ENCODE measurements around the gene CLK2. TPM values are rescaled to one million over a fixed set of nuclear protein-coding genes. Genes with fewer than 3 reads are reported as not detected.

The CLK2 gene
- total RNA-seq, 2 donors from 2014 or later: 28.1 to 56.5 TPM

- Histone ChIP-seq H3K27ac (peak overlapping the region; percentile 94 to 97), H3K4me1 (replicated peaks) (peaks cover 12% of the 10 kb centered on the region), H3K4me3 (peak overlapping the region; percentile 92 to 94), H3K9me3 (no peaks in the 10 kb centered on the region), H3K36me3 (no peaks in the 10 kb centered on the region), H3K27me3 (replicated peaks; ENCODE audit: insufficient read depth) (no peaks in the 10 kb centered on the region)
- intact Hi-C loops (cut with DNase I): loop anchor here (5.0 kb wide), 2 partner anchors 53 to 68 kb away; partner anchors contain the start of genes FDPS and RUSC1
- DNase-seq (ENCODE audit: low spot score): no peak
- TF ChIP-seq CTCF (IDR thresholded peaks at IDR 0.05): peak in 1 of 4 experiments; percentile 6
- TF ChIP-seq POLR2A (IDR thresholded peaks at IDR 0.05): no peak
- 1% methylated on average over 33 of the region's 35 CpGs for WGBS
Measured at GRCh38 chr1:155254714-155255242, 18.5 kb downstream of the CLK2 start.

DNA sequence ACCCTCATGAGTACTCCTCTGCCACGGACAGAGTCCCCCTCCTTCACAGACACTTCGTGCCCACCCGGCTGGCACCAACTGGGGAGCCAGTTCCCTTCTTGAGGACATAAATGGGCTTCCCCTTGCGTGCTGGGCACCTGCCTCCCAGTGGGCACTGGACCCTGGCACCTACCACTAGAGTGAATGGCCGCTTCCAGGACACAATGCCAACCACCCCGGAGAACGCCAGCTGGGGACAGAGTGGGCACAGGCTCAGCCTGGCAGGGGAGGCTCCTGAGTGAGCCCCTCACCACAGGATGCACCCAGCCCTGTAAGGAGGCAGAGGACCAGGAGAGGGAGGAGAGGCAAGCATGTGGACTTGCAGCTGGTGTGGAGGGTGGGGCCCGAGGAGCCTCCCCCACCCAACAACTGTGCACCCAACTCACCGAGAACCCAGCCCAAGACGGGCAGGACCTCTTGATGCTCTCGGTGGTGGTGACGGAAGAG lies 19.0 kb downstream of the CLK2 start:
- H3K27ac ChIP-seq: peak overlapping the region; percentile 94 to 97
- no peaks in the 10 kb centered on the region for H3K9me3 ChIP-seq
- no peak for TF ChIP-seq POLR2A (IDR thresholded peaks at IDR 0.05)
- TF ChIP-seq POLR2AphosphoS5 (IDR thresholded peaks at IDR 0.05): no peak
- TF ChIP-seq CTCF (IDR thresholded peaks at IDR 0.05): no peak
- no peaks in the 10 kb centered on the region for H3K36me3 ChIP-seq
- H3K4me1 ChIP-seq (replicated peaks): peaks cover 12% of the 10 kb centered on the region
- no peak for DNase-seq (ENCODE audit: low spot score)
- intact Hi-C loops (cut with DNase I): loop anchor here (5.0 kb wide), 1 partner anchor 53 kb away; the partner anchor contains the start of gene FDPS
- WGBS: 28% methylated on average over 9 of the region's 12 CpGs
- H3K4me3 ChIP-seq: peak overlapping the region; percentile 92 to 94
- no peaks in the 10 kb centered on the region for H3K27me3 ChIP-seq (replicated peaks; ENCODE audit: insufficient read depth)

DNA sequence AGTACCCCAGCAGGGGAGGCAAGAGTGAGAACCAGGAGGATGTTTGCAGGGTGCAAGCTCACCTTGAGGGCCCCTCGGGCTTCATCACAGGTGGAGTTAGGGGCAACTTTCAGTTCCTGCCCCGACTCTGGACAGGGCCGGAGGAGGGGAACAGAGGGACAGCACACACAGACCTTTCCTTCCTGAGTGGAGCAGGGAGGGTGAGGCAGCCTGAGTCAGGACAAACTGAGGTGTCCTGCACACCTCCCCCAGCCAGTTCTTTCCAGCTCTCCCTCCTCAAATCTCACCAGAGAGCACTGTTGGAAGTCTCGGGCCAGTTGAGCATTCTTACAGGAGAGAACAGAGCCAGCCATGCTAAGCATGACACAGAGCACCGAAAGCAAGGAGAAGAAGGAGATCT lies 19.5 kb downstream of the CLK2 start:
- TF ChIP-seq POLR2A (IDR thresholded peaks at IDR 0.05) (no peak), CTCF (IDR thresholded peaks at IDR 0.05) (no peak), POLR2AphosphoS5 (IDR thresholded peaks at IDR 0.05) (no peak)
- Histone ChIP-seq H3K4me1 (replicated peaks) (peaks cover 12% of the 10 kb centered on the region), H3K36me3 (no peaks in the 10 kb centered on the region), H3K4me3 (peak overlapping the region in 1 of 2 donors; percentile 94), H3K27ac (peak overlapping the region in 1 of 2 donors; percentile 97), H3K9me3 (no peaks in the 10 kb centered on the region), H3K27me3 (replicated peaks; ENCODE audit: insufficient read depth) (no peaks in the 10 kb centered on the region)
- intact Hi-C loops (cut with DNase I): loop anchor here (5.0 kb wide), 1 partner anchor 54 kb away; the partner anchor contains the start of gene FDPS
- 50% methylated on average over 5 of the region's 5 CpGs for WGBS
- DNase-seq (ENCODE audit: low spot score): no peak

GRCh38 chr1:155253208-155253607 lies 20.1 kb downstream of the CLK2 start:
- Histone ChIP-seq H3K9me3 (no peaks in the 10 kb centered on the region), H3K4me1 (replicated peaks) (peaks cover 12% of the 10 kb centered on the region), H3K27ac (no peak overlapping the region), H3K27me3 (replicated peaks; ENCODE audit: insufficient read depth) (no peaks in the 10 kb centered on the region), H3K36me3 (no peaks in the 10 kb centered on the region), H3K4me3 (no peak overlapping the region)
- intact Hi-C loops (cut with DNase I): loop anchor here (5.0 kb wide), 1 partner anchor 54 kb away; the partner anchor contains the start of gene FDPS
- no peak for TF ChIP-seq POLR2A (IDR thresholded peaks at IDR 0.05)
- TF ChIP-seq CTCF (IDR thresholded peaks at IDR 0.05): no peak
- no peak for TF ChIP-seq POLR2AphosphoS5 (IDR thresholded peaks at IDR 0.05)
- no peak for DNase-seq (ENCODE audit: low spot score)
- WGBS: 71% methylated on average over 5 of the region's 5 CpGs

- Histone ChIP-seq H3K4me1 (replicated peaks) (peaks cover 12% of the 10 kb centered on the region), H3K4me3 (no peak overlapping the region), H3K27me3 (replicated peaks; ENCODE audit: insufficient read depth) (no peaks in the 10 kb centered on the region), H3K27ac (no peak overlapping the region), H3K9me3 (no peaks in the 10 kb centered on the region), H3K36me3 (no peaks in the 10 kb centered on the region)
- no peak for DNase-seq (ENCODE audit: low spot score)
- 87% methylated on average over 7 of the region's 7 CpGs for WGBS
- intact Hi-C loops (cut with DNase I): loop anchor here (5.0 kb wide), 1 partner anchor 56 kb away; the partner anchor contains the start of gene FDPS
- no peak for TF ChIP-seq POLR2AphosphoS5 (IDR thresholded peaks at IDR 0.05)
- TF ChIP-seq CTCF (IDR thresholded peaks at IDR 0.05): no peak
- no peak for TF ChIP-seq POLR2A (IDR thresholded peaks at IDR 0.05)
Measured at GRCh38 chr1:155251566-155251965, 21.7 kb downstream of the CLK2 start.
